Activated B cell treated with CpG ODN at 0.5 μM for 24 hours (primary cell): ENCODE measurements around the gene FARS2. TPM values are rescaled to one million over a fixed set of nuclear protein-coding genes. Genes with fewer than 3 reads are reported as not detected.

ENCODE experiments used
- ATAC-seq: fragments of 200-7000 bp; cut with Tn5 transposase; one replicate; pipeline ENCODE4 v1.10.0; 2021; ENCODE audit warnings: low read depth, mild to moderate bottlenecking, moderate library complexity
- CTCF ChIA-PET: fragments of 350-600 bp; sonication (Branson Sonifier 250); formaldehyde crosslinking; loops from one replicate; lab custom pipeline; 2021; ENCODE audit warnings: antibody characterized with exemption; lab: Charles Lee
- POLR2A ChIA-PET: fragments of 350-600 bp; sonication (Branson Sonifier 250); formaldehyde crosslinking; loops from one replicate; lab custom pipeline; 2021; ENCODE audit warnings: antibody characterized with exemption; lab: Charles Lee
- DNase-seq: peaks from one replicate; pipeline ENCODE4 v3.0.0; 2022
- H3K27ac Mint-ChIP-seq: one replicate; pipeline ENCODE4 v1.8.0; 2020; ENCODE audit warnings: mixed read lengths
- H3K27me3 Mint-ChIP-seq: one replicate; pipeline ENCODE4 v1.8.0; 2021; ENCODE audit warnings: mixed read lengths
- H3K36me3 Mint-ChIP-seq: one replicate; pipeline ENCODE4 v1.8.0; 2021; ENCODE audit warnings: low read depth, mixed read lengths
- H3K4me1 Mint-ChIP-seq: one replicate; pipeline ENCODE4 v1.8.0; 2021; ENCODE audit warnings: mixed read lengths
- H3K4me3 Mint-ChIP-seq: one replicate; pipeline ENCODE4 v1.8.0; 2020; ENCODE audit warnings: mild to moderate bottlenecking, mixed read lengths
- H3K9me3 Mint-ChIP-seq: one replicate; pipeline ENCODE4 v1.8.0; 2020; ENCODE audit warnings: mixed read lengths
- intact Hi-C: fragments of 100-400 bp; cut with micrococcal nuclease; formaldehyde crosslinking; loops from one replicate; pipeline ENCODE4 v1.15.1; 2024
- total RNA-seq: library from RNA; stranded (reverse); gene quantifications from 2 replicates; pipeline ENCODE4 v1.2.3, GENCODE V29; 2022
- TF ChIP-seq, protein P1 (sequence below): fragments of 200-600 bp; IDR thresholded peaks from one replicate; pipeline ENCODE4 v1.8.0; 2022; ENCODE audit warnings: antibody characterized with exemption, mild to moderate bottlenecking

Gene FARS2
- total RNA-seq, 1 donor from 2014 or later: 32.7 TPM

DNA sequence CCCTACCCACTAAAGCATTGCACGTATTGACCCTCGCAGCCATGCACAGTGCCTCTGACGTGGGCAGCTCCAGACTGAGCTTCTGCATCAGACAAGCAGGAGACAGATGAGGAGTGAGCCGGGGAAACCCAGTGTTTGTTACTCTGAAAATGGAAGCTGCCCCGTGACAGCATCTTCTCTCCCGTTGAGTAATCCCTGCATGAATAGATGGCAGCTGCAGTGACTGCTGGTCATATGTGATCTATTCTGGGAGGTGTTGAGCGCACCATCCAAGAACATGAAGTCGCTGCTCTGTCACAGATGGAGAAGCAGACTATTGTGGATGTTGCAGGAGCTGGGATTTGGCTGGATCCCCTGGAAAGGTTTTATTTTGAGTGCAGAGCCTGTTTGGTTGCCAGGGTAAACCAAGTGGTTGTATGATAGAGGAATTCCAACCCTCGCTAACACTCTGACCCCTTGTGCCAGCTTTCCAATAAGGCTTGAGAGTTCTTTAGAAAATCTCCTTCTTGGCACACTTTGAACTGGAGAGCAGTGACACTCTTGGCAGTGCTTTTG, 503.2 kb downstream of the FARS2 start:
- intact Hi-C loops: no loop called here
- Mint-ChIP-seq H3K4me1 (peaks cover 40% of the 10 kb centered on the region), H3K27ac (no peak overlapping the region), H3K36me3 (peaks cover 3% of the 10 kb centered on the region), H3K4me3 (no peak overlapping the region), H3K9me3 (no peaks in the 10 kb centered on the region), H3K27me3 (no peaks in the 10 kb centered on the region)
- DNase-seq: no peak
- CTCF ChIA-PET: interaction anchor here (2.4 kb wide), 1 partner anchor 293 kb away, joined by 13 read pairs; no protein-coding TSS in a partner anchor
- peak; percentile 38 for ATAC-seq
- POLR2A ChIA-PET: no interaction called here
- TF ChIP-seq, protein P1, sequence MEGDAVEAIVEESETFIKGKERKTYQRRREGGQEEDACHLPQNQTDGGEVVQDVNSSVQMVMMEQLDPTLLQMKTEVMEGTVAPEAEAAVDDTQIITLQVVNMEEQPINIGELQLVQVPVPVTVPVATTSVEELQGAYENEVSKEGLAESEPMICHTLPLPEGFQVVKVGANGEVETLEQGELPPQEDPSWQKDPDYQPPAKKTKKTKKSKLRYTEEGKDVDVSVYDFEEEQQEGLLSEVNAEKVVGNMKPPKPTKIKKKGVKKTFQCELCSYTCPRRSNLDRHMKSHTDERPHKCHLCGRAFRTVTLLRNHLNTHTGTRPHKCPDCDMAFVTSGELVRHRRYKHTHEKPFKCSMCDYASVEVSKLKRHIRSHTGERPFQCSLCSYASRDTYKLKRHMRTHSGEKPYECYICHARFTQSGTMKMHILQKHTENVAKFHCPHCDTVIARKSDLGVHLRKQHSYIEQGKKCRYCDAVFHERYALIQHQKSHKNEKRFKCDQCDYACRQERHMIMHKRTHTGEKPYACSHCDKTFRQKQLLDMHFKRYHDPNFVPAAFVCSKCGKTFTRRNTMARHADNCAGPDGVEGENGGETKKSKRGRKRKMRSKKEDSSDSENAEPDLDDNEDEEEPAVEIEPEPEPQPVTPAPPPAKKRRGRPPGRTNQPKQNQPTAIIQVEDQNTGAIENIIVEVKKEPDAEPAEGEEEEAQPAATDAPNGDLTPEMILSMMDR: no peak

DNA sequence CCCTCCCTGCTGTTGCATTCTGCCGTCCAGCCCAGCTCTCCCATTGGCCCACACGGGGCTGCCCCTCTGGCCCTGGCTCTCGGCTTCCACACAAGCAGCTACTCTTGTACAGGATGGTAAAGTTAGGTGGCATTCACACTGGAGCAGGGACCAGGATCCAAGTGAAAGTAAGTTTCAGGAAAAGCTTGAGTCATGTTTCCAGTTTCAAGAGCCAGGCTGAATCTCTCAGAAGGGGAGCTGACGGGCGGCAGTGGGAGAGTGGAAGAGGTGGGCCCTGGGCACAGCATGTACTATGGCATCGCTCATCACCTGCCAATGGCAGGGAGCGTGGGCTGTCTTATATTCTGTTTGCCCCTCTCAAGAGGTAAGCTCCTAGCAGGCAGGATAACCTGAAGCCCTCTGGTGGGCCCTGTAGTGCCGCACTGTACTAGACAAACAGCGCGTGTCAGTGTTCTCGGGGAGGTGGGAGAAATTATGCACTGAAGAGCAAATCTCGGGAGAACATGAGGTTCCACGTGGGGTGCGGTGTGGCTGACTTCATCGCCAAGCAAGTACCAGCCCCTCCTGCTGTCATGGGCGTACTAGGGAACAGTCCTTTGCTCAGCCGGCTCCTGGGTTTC, 503.9 kb downstream of the FARS2 start:
- intact Hi-C loops: no loop called here
- Mint-ChIP-seq H3K36me3 (peaks cover 3% of the 10 kb centered on the region), H3K27ac (no peak overlapping the region), H3K4me1 (peaks cover 42% of the 10 kb centered on the region), H3K4me3 (no peak overlapping the region), H3K9me3 (no peaks in the 10 kb centered on the region), H3K27me3 (no peaks in the 10 kb centered on the region)
- TF ChIP-seq, protein P1: no peak
- ATAC-seq: no peak
- POLR2A ChIA-PET: no interaction called here
- no peak for DNase-seq
- CTCF ChIA-PET: interaction anchor here (2.4 kb wide), 1 partner anchor 294 kb away, joined by 13 read pairs; no protein-coding TSS in a partner anchor

DNA sequence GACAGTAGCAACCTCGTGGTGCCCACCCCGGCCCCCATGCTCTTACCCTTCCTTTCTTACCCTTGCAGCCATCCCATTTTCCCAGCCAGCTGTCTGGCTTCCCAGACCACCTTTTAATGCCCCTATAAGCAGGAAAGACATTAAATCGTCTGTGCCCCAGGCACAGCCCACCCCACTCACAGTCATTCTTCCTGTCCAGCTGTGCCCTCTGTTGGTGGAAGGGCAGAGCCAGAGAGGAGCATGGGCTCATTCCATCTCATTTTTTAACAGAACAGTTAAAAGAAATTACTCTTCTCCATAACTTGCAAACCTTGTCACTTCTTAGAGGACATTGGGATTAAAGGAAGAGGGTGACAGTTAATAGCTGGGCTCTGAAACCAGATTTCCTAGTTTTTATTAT, 504.9 kb downstream of the FARS2 start:
- no peak for DNase-seq

DNA sequence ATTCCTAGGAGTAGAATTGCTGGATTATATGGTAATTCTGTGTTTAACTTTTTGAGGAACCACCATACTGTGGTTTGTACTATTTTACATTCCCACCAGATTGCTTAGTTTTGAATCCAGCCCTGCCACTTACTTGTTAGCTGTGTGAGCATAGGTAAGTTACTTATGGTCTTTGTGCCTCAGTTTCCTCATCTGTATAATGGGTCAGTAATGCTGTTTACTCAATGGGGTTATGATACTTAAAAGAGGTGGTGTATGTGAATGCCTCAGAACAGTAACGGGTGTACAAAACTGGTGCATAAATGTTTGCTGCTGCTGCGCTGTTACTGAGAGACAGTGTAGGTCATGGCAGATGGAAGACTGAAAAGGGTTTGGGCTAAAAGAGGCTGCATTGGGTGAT, 506.2 kb downstream of the FARS2 start:
- no peak overlapping the region for H3K27ac Mint-ChIP-seq
- POLR2A ChIA-PET: no interaction called here
- H3K27me3 Mint-ChIP-seq: no peaks in the 10 kb centered on the region
- no peak for DNase-seq
- CTCF ChIA-PET: interaction anchor here (1.4 kb wide), 1 partner anchor 296 kb away, joined by 4 read pairs; no protein-coding TSS in a partner anchor
- H3K36me3 Mint-ChIP-seq: peaks cover 16% of the 10 kb centered on the region
- no peaks in the 10 kb centered on the region for H3K9me3 Mint-ChIP-seq
- no peak for ATAC-seq
- intact Hi-C loops: loop anchor here (2.0 kb wide), 1 partner anchor 297 kb away; no protein-coding TSS in a partner anchor
- no peak overlapping the region for H3K4me3 Mint-ChIP-seq
- TF ChIP-seq, protein P1: no peak
- peaks cover 36% of the 10 kb centered on the region for H3K4me1 Mint-ChIP-seq

More for the DNA sequence above, 504.9 kb downstream of the FARS2 start:
- Mint-ChIP-seq H3K4me1 (peaks cover 42% of the 10 kb centered on the region), H3K9me3 (no peaks in the 10 kb centered on the region), H3K4me3 (no peak overlapping the region), H3K27me3 (no peaks in the 10 kb centered on the region), H3K36me3 (peaks cover 7% of the 10 kb centered on the region), H3K27ac (no peak overlapping the region)
- ChIA-PET CTCF (interaction anchor here (0.6 to 0.8 kb wide), 2 partner anchors 294 to 639 kb away, joined by 3 to 4 read pairs; no protein-coding TSS in a partner anchor), POLR2A (no interaction called here)
- intact Hi-C loops: loop anchor here (2.0 kb wide), 1 partner anchor 295 kb away; no protein-coding TSS in a partner anchor
- TF ChIP-seq, protein P1: no peak
- ATAC-seq: no peak

DNA sequence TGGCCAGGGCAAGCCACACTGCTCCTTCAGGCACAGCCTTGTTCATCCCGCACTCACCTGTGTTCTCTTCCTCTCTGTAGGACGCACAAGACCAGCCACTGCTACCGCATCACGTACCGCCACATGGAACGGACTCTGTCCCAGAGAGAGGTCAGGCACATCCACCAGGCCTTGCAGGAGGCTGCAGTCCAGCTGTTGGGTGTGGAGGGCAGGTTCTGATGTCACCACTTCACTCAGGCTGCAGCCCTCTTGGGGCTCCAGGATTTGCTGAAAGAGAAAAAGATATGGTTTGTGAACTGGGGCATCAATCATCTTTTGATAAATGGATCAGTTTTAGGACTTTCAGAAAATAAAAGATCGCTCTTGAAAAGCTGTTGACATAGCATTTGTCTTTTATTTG, 509.9 kb downstream of the FARS2 start:
- ATAC-seq (no peak), DNase-seq (no peak)
- H3K4me3 Mint-ChIP-seq: no peak overlapping the region
- POLR2A ChIA-PET: no interaction called here
- H3K27ac Mint-ChIP-seq: no peak overlapping the region
- H3K36me3 Mint-ChIP-seq: peaks cover 35% of the 10 kb centered on the region
- TF ChIP-seq, protein P1: no peak
- CTCF ChIA-PET: no interaction called here
- no peaks in the 10 kb centered on the region for H3K27me3 Mint-ChIP-seq
- H3K4me1 Mint-ChIP-seq: peaks cover 3% of the 10 kb centered on the region
- H3K9me3 Mint-ChIP-seq: no peaks in the 10 kb centered on the region
- intact Hi-C loops: no loop called here
